Mesothelial cell of epicardium (in vitro differentiated cells): ENCODE data around the gene OSTN. TPM values are rescaled to one million over a fixed set of nuclear protein-coding genes. Genes with fewer than 3 reads are reported as not detected.

Experiments used
- DNase-seq, 2 experiments: peaks; one replicate each; pipeline ENCODE4 v3.0.0; 2021; ENCODE audit warnings: low spot score in 2 of 2; ENCODE audit not compliant: unreplicated experiment in 2 of 2
- H3K27ac Mint-ChIP-seq: 2 replicates; pipeline ENCODE4 v1.8.0; 2021; ENCODE audit warnings: mixed read lengths
- H3K27me3 Mint-ChIP-seq: 2 replicates; pipeline ENCODE4 v1.8.0; 2021; ENCODE audit warnings: low read depth, mixed read lengths
- H3K36me3 Mint-ChIP-seq: 2 replicates; pipeline ENCODE4 v1.8.0; 2021; ENCODE audit warnings: mixed read lengths
- H3K4me1 Mint-ChIP-seq: 2 replicates; pipeline ENCODE4 v1.8.0; 2021; ENCODE audit warnings: mixed read lengths
- H3K4me3 Mint-ChIP-seq: 2 replicates; pipeline ENCODE4 v1.8.0; 2021; ENCODE audit warnings: mild to moderate bottlenecking, moderate library complexity, mixed read lengths
- H3K9me3 Mint-ChIP-seq: 2 replicates; pipeline ENCODE4 v1.8.0; 2021; ENCODE audit warnings: mixed read lengths
- CTCF ChIP-seq: fragments of 200-600 bp; sonication (generic); IDR thresholded peaks from one replicate; pipeline ENCODE4 v1.5.0; 2021; ENCODE audit warnings: antibody characterized with exemption; ENCODE audit not compliant: unreplicated experiment
- total RNA-seq: library from RNA; stranded (reverse); gene quantifications from 3 replicates; pipeline ENCODE4 v1.2.1, GENCODE V29; 2021

Gene OSTN
- total RNA-seq, 1 donor from 2014 or later, result 1.0 TPM

GRCh38 chr3:191192941-191193340 lies 6.1 kb upstream of the OSTN start:
- DNase-seq, result no peak
- H3K36me3 Mint-ChIP-seq, result no peaks in the 10 kb centered on the region
- no peak overlapping the region for H3K4me3 Mint-ChIP-seq
- no peak overlapping the region for H3K27ac Mint-ChIP-seq
- H3K9me3 Mint-ChIP-seq, result peaks cover 6% of the 10 kb centered on the region
- TF ChIP-seq CTCF, result no peak
- peaks cover 6% of the 10 kb centered on the region for H3K27me3 Mint-ChIP-seq
- H3K4me1 Mint-ChIP-seq, result peaks cover 2% of the 10 kb centered on the region

- no peak overlapping the region for H3K27ac Mint-ChIP-seq
- no peak for TF ChIP-seq CTCF
- DNase-seq, result no peak
- H3K4me1 Mint-ChIP-seq, result peaks cover 2% of the 10 kb centered on the region
- no peak overlapping the region for H3K4me3 Mint-ChIP-seq
- H3K9me3 Mint-ChIP-seq, result no peaks in the 10 kb centered on the region
- peaks cover 22% of the 10 kb centered on the region for H3K27me3 Mint-ChIP-seq
- no peaks in the 10 kb centered on the region for H3K36me3 Mint-ChIP-seq
These were observed 1.2 kb upstream of the OSTN start for GRCh38 chr3:191197761-191198306.

GRCh38 chr3:191198480-191198879 lies 561 bp upstream of the OSTN start:
- no peak overlapping the region for H3K4me3 Mint-ChIP-seq
- no peaks in the 10 kb centered on the region for H3K9me3 Mint-ChIP-seq
- peaks cover 25% of the 10 kb centered on the region for H3K27me3 Mint-ChIP-seq
- H3K36me3 Mint-ChIP-seq, result no peaks in the 10 kb centered on the region
- peaks cover 2% of the 10 kb centered on the region for H3K4me1 Mint-ChIP-seq
- TF ChIP-seq CTCF, result no peak
- H3K27ac Mint-ChIP-seq, result no peak overlapping the region
- no peak for DNase-seq

GRCh38 chr3:191210032-191210431 lies 11.0 kb downstream of the OSTN start:
- no peaks in the 10 kb centered on the region for H3K36me3 Mint-ChIP-seq
- H3K4me1 Mint-ChIP-seq, result no peaks in the 10 kb centered on the region
- H3K9me3 Mint-ChIP-seq, result peaks cover 2% of the 10 kb centered on the region
- H3K27ac Mint-ChIP-seq, result no peak overlapping the region
- no peak for DNase-seq
- no peak overlapping the region for H3K4me3 Mint-ChIP-seq
- no peak for TF ChIP-seq CTCF
- no peaks in the 10 kb centered on the region for H3K27me3 Mint-ChIP-seq

- Mint-ChIP-seq H3K36me3 (no peaks in the 10 kb centered on the region), H3K4me1 (no peaks in the 10 kb centered on the region)
These were observed 17.5 kb downstream of the OSTN start for GRCh38 chr3:191216510-191216909.

More at GRCh38 chr3:191216510-191216909, 17.5 kb downstream of the OSTN start:
- H3K27me3 Mint-ChIP-seq, result no peaks in the 10 kb centered on the region
- no peak for DNase-seq
- no peak for TF ChIP-seq CTCF
- H3K9me3 Mint-ChIP-seq, result peaks cover 17% of the 10 kb centered on the region
- no peak overlapping the region for H3K4me3 Mint-ChIP-seq
- no peak overlapping the region for H3K27ac Mint-ChIP-seq
